K562 (cell line): Measurements from ENCODE around the gene GIGYF1. TPM values are rescaled to one million over a fixed set of nuclear protein-coding genes. Genes with fewer than 3 reads are reported as not detected.

Experiments used
- NR2C2 ChIP-seq, 2 experiments: fragments of 200-800 bp in 1 of 2; sonication (Bioruptor generic) in 1 of 2; sonication (generic) in 1 of 2; formaldehyde crosslinking in 1 of 2; IDR thresholded peaks; 2 replicates each; pipeline versions ENCODE4 v1.6.1 to v1.8.0; 2016 to 2022; ENCODE audit warnings: mild to moderate bottlenecking in 1 of 2, missing compliant biosample characterization in 1 of 2, missing genetic modification characterization in 1 of 2, missing genetic modification reagents in 1 of 2
- RBFOX2 ChIP-seq: fragments of 200-400 bp; formaldehyde crosslinking; IDR thresholded peaks from 2 replicates; pipeline ENCODE4 v1.6.1; 2017; ENCODE audit warnings: low read depth, mild to moderate bottlenecking, low read length, moderate library complexity
- SRSF3 ChIP-seq: fragments of 200-400 bp; formaldehyde crosslinking; IDR thresholded peaks from 2 replicates; pipeline ENCODE4 v1.6.1; 2016; ENCODE audit warnings: mild to moderate bottlenecking, low read length, moderate library complexity; ENCODE audit not compliant: insufficient read depth
- SUPT5H ChIP-seq: fragments of 450-650 bp; IDR thresholded peaks from 2 replicates; pipeline ENCODE4 v1.6.1; 2016
- TAF7 ChIP-seq: fragments of 450-650 bp; IDR thresholded peaks from 2 replicates; pipeline ENCODE4 v1.6.1; 2016; ENCODE audit warnings: missing genetic modification characterization, missing compliant biosample characterization
- TFAM ChIP-seq: fragments of 250-450 bp; sonication (Bioruptor Pico); conservative IDR thresholded peaks from 2 replicates; pipeline ENCODE4 v1.5.0; 2021; ENCODE audit warnings: mild to moderate bottlenecking, moderate library complexity
- THAP7 ChIP-seq: fragments of 250-450 bp; sonication (Bioruptor Pico); IDR thresholded peaks from 2 replicates; pipeline ENCODE4 v1.5.0; 2021
- ZNF592 ChIP-seq: fragments of 450-650 bp; IDR thresholded peaks from 2 replicates; pipeline ENCODE4 v1.6.1; 2017; ENCODE audit warnings: antibody characterized with exemption, mild to moderate bottlenecking
- polyA plus RNA-seq, 8 experiments: library from polyadenylated mRNA; depleted of rRNA in 4 of 8; stranded (reverse) in 5 of 8; unstranded in 3 of 8; fragments of >200 nt; fragmentation: Nextera tagmentation in 2 of 8; fragmentation: Illumina TruSeq in 1 of 8; extraction: Ambion mirVana in 2 of 8; extraction: Trizol in 1 of 8; gene quantifications; 2 replicates each; pipeline versions ENCODE4 v1.2.1 to v1.2.3, GENCODE V29; 2011 to 2014; ENCODE audit warnings: inconsistent platforms in 1 of 8, missing spikeins in 1 of 8
- total RNA-seq, 7 experiments: library from RNA; depleted of rRNA in 6 of 7; stranded (reverse); fragments of >200 nt in 6 of 7; fragmentation: Illumina TruSeq in 2 of 7; extraction: Trizol in 2 of 7; gene quantifications; 2 replicates each; pipeline versions ENCODE4 v1.2.1 to v1.2.3, GENCODE V29; 2011 to 2021; ENCODE audit warnings: low replicate concordance in 1 of 7
- TF ChIP-seq, protein P1 (sequence below): IDR thresholded peaks from 2 replicates; pipeline ENCODE4 v1.6.1; 2016; ENCODE audit warnings: missing genetic modification characterization, missing compliant biosample characterization
- TF ChIP-seq, protein P2 (sequence below): fragments of 450-650 bp; IDR thresholded peaks from 2 replicates; pipeline ENCODE4 v1.6.1; 2018; ENCODE audit not compliant: partially characterized antibody
- TF ChIP-seq, protein P3 (sequence below), 2 experiments: fragments of 150-350 bp in 1 of 2; IDR thresholded peaks; 2 replicates each; pipeline ENCODE4 v1.6.1; 2012 to 2016; ENCODE audit warnings: low read depth in 2 of 2, low read length in 2 of 2, mild to moderate bottlenecking in 1 of 2, moderate library complexity in 1 of 2

GIGYF1 gene
- total and polyA plus RNA-seq, 9 of the 15 experiments (the other 6 are each of a cell fraction or from before 2014, with no cell fraction given) = 0.56 to 76.2 (median 16.8) TPM

GRCh38 chr7:100678291-100678984 is 15.6 kb downstream of the GIGYF1 start (continued):
- TF ChIP-seq, protein P1, sequence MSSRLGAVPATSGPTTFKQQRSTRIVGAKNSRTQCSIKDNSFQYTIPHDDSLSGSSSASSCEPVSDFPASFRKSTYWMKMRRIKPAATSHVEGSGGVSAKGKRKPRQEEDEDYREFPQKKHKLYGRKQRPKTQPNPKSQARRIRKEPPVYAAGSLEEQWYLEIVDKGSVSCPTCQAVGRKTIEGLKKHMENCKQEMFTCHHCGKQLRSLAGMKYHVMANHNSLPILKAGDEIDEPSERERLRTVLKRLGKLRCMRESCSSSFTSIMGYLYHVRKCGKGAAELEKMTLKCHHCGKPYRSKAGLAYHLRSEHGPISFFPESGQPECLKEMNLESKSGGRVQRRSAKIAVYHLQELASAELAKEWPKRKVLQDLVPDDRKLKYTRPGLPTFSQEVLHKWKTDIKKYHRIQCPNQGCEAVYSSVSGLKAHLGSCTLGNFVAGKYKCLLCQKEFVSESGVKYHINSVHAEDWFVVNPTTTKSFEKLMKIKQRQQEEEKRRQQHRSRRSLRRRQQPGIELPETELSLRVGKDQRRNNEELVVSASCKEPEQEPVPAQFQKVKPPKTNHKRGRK (tag) = no peak
- no peak for TF ChIP-seq TAF7 (tag)
- TF ChIP-seq SRSF3 = no peak
- TF ChIP-seq ZNF592 = no peak
- TF ChIP-seq, protein P2, sequence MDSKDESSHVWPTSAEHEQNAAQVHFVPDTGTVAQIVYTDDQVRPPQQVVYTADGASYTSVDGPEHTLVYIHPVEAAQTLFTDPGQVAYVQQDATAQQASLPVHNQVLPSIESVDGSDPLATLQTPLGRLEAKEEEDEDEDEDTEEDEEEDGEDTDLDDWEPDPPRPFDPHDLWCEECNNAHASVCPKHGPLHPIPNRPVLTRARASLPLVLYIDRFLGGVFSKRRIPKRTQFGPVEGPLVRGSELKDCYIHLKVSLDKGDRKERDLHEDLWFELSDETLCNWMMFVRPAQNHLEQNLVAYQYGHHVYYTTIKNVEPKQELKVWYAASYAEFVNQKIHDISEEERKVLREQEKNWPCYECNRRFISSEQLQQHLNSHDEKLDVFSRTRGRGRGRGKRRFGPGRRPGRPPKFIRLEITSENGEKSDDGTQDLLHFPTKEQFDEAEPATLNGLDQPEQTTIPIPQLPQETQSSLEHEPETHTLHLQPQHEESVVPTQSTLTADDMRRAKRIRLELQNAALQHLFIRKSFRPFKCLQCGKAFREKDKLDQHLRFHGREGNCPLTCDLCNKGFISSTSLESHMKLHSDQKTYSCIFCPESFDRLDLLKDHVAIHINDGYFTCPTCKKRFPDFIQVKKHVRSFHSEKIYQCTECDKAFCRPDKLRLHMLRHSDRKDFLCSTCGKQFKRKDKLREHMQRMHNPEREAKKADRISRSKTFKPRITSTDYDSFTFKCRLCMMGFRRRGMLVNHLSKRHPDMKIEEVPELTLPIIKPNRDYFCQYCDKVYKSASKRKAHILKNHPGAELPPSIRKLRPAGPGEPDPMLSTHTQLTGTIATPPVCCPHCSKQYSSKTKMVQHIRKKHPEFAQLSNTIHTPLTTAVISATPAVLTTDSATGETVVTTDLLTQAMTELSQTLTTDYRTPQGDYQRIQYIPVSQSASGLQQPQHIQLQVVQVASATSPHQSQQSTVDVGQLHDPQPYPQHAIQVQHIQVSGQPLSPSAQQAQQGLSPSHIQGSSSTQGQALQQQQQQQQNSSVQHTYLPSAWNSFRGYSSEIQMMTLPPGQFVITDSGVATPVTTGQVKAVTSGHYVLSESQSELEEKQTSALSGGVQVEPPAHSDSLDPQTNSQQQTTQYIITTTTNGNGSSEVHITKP = no peak
- TF ChIP-seq NR2C2 (CRISPR knock-in tag; IDR thresholded peaks at IDR 0.05) = no peak
- TF ChIP-seq NR2C2 (tag; IDR thresholded peaks at IDR 0.05) = no peak
- no peak for TF ChIP-seq TFAM
- TF ChIP-seq, protein P3, sequence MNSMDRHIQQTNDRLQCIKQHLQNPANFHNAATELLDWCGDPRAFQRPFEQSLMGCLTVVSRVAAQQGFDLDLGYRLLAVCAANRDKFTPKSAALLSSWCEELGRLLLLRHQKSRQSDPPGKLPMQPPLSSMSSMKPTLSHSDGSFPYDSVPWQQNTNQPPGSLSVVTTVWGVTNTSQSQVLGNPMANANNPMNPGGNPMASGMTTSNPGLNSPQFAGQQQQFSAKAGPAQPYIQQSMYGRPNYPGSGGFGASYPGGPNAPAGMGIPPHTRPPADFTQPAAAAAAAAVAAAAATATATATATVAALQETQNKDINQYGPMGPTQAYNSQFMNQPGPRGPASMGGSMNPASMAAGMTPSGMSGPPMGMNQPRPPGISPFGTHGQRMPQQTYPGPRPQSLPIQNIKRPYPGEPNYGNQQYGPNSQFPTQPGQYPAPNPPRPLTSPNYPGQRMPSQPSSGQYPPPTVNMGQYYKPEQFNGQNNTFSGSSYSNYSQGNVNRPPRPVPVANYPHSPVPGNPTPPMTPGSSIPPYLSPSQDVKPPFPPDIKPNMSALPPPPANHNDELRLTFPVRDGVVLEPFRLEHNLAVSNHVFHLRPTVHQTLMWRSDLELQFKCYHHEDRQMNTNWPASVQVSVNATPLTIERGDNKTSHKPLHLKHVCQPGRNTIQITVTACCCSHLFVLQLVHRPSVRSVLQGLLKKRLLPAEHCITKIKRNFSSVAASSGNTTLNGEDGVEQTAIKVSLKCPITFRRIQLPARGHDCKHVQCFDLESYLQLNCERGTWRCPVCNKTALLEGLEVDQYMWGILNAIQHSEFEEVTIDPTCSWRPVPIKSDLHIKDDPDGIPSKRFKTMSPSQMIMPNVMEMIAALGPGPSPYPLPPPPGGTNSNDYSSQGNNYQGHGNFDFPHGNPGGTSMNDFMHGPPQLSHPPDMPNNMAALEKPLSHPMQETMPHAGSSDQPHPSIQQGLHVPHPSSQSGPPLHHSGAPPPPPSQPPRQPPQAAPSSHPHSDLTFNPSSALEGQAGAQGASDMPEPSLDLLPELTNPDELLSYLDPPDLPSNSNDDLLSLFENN (IDR thresholded peaks at IDR 0.05; ENCODE audit: low read depth in 2 of 2, low read length in 2 of 2) = no peak
- no peak for TF ChIP-seq THAP7 (CRISPR knock-in tag)
- peak; percentile 77 for TF ChIP-seq RBFOX2
- peak; percentile 47; the same call in 1 of the 2 replicates for TF ChIP-seq SUPT5H
